Upper lobe of right lung (tissue), 1 donor: Measurements from ENCODE around the gene ABCC3. TPM values are rescaled to one million over a fixed set of nuclear protein-coding genes. Genes with fewer than 3 reads are reported as not detected.

Experiments used
- ATAC-seq: fragments of 200-7000 bp; cut with Tn5 transposase; one replicate; pipeline ENCODE4 v1.9.1; 2020; ENCODE audit warnings: mild to moderate bottlenecking, moderate library complexity
- DNase-seq: peaks from one replicate; pipeline ENCODE4 v3.0.0-alpha.2; 2020
- H3K27ac ChIP-seq: fragments of 200-600 bp; one replicate; pipeline ENCODE4 v1.8.0; 2022
- H3K27me3 ChIP-seq: fragments of 200-600 bp; one replicate; pipeline ENCODE4 v1.8.0; 2022; ENCODE audit warnings: mild to moderate bottlenecking
- H3K36me3 ChIP-seq: fragments of 200-600 bp; one replicate; pipeline ENCODE4 v1.8.0; 2022
- H3K4me1 ChIP-seq: fragments of 200-600 bp; one replicate; pipeline ENCODE4 v1.8.0; 2022
- H3K4me3 ChIP-seq: fragments of 200-600 bp; one replicate; pipeline ENCODE4 v1.8.0; 2022; ENCODE audit warnings: mild to moderate bottlenecking
- H3K9me3 ChIP-seq: fragments of 200-600 bp; one replicate; pipeline ENCODE4 v1.8.0; 2022
- CTCF ChIP-seq: fragments of 200-600 bp; IDR thresholded peaks from one replicate; pipeline ENCODE4 v1.8.0; 2022; ENCODE audit warnings: antibody characterized with exemption
- intact Hi-C: fragments of 100-400 bp; cut with DNase I; formaldehyde crosslinking; loops from one replicate; pipeline ENCODE4 v1.11.0; 2022
- long read RNA-seq: library from polyadenylated mRNA; unstranded; transcript quantifications from one replicate; pipeline ENCODE4 v2.0.0, GENCODE V29; 2021
- total RNA-seq: library from RNA; stranded (reverse); fragmentation: NEBNext Ultra II Directional; extraction: Animal tissue kit (Norgen Biotek cat#: 25700); gene quantifications from one replicate; pipeline ENCODE4 v1.2.1, GENCODE V29; 2021
- donor health status: DM: no; HTN: yes; CAD: no; lungs with severe emphysema.

Gene ABCC3
- 65.4 TPM for total RNA-seq
- long read RNA-seq, full-length matches to known transcripts = 31 of 96 reads
- long read RNA-seq, partial matches to known transcripts = 32 of 96 reads
- long read RNA-seq, other reads (novel, unspliced or antisense) = 33 of 96 reads

GRCh38 chr17:50634224-50634914 is at the start of gene ABCC3:
Gene ABCC3, plus strand, starts transcription at chr17:50634881. Its CDS starts 56 bp downstream, at chr17:50634937.
- peak; percentile 70 for ATAC-seq
- intact Hi-C loops = no loop called here
- H3K4me1 ChIP-seq = peaks cover 24% of the 10 kb centered on the region
- H3K4me3 ChIP-seq = peak within 1 kb of the TSS; percentile 60
- H3K9me3 ChIP-seq = no peaks in the 10 kb centered on the region
- TF ChIP-seq CTCF = no peak
- peak within 1 kb of the TSS; percentile 51 for H3K27ac ChIP-seq
- H3K27me3 ChIP-seq = peaks cover 8% of the 10 kb centered on the region
- no peaks in the 10 kb centered on the region for H3K36me3 ChIP-seq
- peak; percentile 89 for DNase-seq

- H3K9me3 ChIP-seq = no peaks in the 10 kb centered on the region
- no peaks in the 10 kb centered on the region for H3K27me3 ChIP-seq
- DNase-seq = no peak
- TF ChIP-seq CTCF = no peak
- H3K4me3 ChIP-seq = no peak overlapping the region
- ATAC-seq = no peak
- no peaks in the 10 kb centered on the region for H3K36me3 ChIP-seq
- no peak overlapping the region for H3K27ac ChIP-seq
- intact Hi-C loops = no loop called here
- H3K4me1 ChIP-seq = peaks cover 10% of the 10 kb centered on the region
Observed at GRCh38 chr17:50585346-50585745, 49.3 kb upstream of the ABCC3 start.

GRCh38 chr17:50585891-50586290 is 48.8 kb upstream of the ABCC3 start:
- H3K36me3 ChIP-seq = no peaks in the 10 kb centered on the region
- ATAC-seq (no peak), DNase-seq (no peak)

GRCh38 chr17:50586421-50587247 is 48.0 kb upstream of the ABCC3 start:
- Histone ChIP-seq H3K4me1 (peaks cover 10% of the 10 kb centered on the region), H3K27ac (no peak overlapping the region), H3K27me3 (no peaks in the 10 kb centered on the region), H3K36me3 (no peaks in the 10 kb centered on the region), H3K9me3 (no peaks in the 10 kb centered on the region), H3K4me3 (no peak overlapping the region)
- no peak for TF ChIP-seq CTCF
- DNase-seq = no peak
- ATAC-seq = no peak
- intact Hi-C loops = no loop called here

More at GRCh38 chr17:50585891-50586290, 48.8 kb upstream of the ABCC3 start:
- Histone ChIP-seq H3K4me1 (peaks cover 10% of the 10 kb centered on the region), H3K27ac (no peak overlapping the region), H3K9me3 (no peaks in the 10 kb centered on the region), H3K4me3 (no peak overlapping the region), H3K27me3 (no peaks in the 10 kb centered on the region)
- intact Hi-C loops = no loop called here
- no peak for TF ChIP-seq CTCF

- no peaks in the 10 kb centered on the region for H3K27me3 ChIP-seq
- H3K9me3 ChIP-seq = no peaks in the 10 kb centered on the region
- no peak overlapping the region for H3K27ac ChIP-seq
- no peak for ATAC-seq
- no peak overlapping the region for H3K4me3 ChIP-seq
- no peaks in the 10 kb centered on the region for H3K36me3 ChIP-seq
- DNase-seq = no peak
- TF ChIP-seq CTCF = no peak
- intact Hi-C loops = no loop called here
- H3K4me1 ChIP-seq = peaks cover 10% of the 10 kb centered on the region
Observed at GRCh38 chr17:50587571-50587970, 47.1 kb upstream of the ABCC3 start.
